GM19099 (cell line): ENCODE data around the gene CEACAM7.

Experiments
- POLR2A ChIP-seq: IDR thresholded peaks from 3 replicates; pipeline ENCODE4 v1.6.1; 2011; ENCODE audit warnings: low read depth; ENCODE audit not compliant: insufficient read length; ENCODE audit errors: extremely low read depth

Gene CEACAM7

DNA sequence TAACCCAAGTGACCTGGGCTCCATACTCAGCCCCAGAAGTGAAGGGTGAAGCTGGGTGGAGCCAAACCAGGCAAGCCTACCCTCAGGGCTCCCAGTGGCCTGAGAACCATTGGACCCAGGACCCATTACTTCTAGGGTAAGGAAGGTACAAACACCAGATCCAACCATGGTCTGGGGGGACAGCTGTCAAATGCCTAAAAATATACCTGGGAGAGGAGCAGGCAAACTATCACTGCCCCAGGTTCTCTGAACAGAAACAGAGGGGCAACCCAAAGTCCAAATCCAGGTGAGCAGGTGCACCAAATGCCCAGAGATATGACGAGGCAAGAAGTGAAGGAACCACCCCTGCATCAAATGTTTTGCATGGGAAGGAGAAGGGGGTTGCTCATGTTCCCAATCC, 6.1 kb upstream of the CEACAM7 start:
- no peak for TF ChIP-seq POLR2A

DNA sequence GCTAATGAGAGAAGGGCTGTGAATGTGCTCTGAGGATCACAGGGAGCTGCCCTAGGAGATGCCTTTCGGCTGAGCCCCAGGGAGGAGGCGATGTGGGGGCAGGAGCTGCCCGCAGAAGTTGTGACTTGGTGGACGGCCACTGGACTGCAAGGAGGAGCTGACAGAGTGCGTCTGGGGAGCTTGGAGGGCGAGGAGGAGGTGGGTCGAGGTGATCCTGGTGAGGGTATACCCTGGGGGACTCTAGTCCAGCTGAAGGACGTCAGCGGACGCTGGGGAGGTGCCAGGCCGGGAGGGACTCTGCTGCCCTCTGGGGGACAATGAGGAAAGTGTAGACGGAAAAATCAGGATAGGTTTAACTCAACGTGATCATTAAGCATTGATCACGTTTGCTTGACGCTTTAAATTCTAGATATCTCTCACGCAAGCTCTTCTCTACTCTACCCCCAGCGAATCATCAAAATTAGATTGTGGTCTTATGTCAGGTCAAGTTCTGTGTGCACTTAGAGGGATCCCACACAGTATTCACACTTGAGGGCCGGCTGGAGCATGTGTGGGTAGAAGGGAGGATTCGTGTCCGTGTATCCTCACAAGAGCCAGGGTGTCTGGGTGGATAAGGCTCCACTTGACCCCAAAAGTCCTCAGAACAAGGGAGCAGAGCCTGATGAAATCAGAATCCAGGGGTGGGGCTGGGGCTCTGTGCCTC, 3.3 kb upstream of the CEACAM7 start:
- no peak for TF ChIP-seq POLR2A

DNA sequence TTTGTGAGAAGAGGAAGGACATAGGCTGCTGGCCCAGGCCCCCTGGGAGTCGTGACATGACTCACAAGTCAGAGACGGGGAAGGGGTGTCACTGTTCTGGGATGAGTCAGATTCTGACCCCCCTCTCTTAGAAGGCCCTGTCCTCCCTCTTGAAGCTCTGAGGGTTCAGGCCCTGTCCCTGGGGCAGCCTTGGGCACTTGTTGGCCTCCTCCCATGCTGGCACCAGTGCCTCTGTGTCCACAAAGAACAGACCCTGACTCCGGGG, 2.7 kb upstream of the CEACAM7 start:
- no peak for TF ChIP-seq POLR2A

DNA sequence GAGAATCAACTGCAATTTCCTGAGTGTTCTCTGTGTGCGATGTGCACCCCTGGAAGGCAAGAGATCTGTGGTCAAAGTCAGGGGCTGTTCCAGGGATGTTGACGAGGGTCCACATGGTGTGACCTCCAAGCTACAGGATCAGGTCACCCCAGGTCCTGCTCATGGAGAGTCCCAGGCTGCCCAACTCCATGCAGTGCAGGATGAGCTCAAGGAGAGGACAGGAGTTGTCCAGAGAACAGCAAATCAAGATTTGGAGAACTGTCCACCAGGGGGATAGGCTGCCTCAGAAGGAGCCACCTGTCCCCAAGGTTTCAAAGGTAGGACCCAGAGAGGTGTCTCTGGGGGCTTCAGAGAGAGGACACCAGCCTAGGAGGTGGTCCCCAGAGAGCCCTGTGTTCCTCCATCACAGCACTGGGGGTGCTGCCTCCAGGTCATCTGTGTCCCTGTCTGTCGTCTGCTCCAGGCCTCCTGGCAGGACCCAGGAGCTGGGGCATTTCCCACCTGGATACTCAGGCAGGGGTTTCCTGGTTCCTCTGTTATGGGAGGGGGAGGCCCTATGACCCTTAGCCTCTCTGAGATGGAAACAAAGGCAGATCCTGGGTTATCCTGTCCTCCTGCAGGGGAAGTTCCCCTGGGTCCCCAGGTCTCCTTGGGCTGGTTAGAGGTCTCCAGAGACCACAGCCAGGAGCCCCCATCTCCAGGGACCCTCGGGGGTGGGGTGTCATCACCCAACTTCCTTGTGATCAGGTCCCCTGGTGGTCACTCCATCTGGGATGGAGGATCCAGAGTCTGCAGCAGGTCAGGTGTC, 2.1 kb upstream of the CEACAM7 start:
- TF ChIP-seq POLR2A = no peak

DNA sequence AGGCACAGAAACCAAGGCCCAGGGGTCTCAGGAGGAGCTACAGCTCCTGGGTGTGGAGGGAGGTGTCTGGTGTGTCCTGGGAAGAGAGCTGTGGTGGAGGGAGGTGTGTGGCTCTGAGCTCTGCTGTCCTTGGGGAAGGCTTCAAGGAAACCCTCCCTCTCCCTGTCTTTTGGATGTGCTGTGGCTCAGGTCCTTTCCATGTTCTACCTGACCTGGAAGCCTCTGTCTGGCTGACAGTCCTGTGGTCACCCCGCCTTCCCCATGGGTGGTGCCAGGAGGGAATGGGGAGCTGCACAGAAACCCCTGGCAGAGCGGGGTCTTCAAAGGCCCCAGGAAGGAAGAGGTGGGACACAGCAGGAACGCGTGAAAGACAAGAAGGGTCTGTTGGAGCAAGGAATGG, 617 bp upstream of the CEACAM7 start:
- no peak for TF ChIP-seq POLR2A

DNA sequence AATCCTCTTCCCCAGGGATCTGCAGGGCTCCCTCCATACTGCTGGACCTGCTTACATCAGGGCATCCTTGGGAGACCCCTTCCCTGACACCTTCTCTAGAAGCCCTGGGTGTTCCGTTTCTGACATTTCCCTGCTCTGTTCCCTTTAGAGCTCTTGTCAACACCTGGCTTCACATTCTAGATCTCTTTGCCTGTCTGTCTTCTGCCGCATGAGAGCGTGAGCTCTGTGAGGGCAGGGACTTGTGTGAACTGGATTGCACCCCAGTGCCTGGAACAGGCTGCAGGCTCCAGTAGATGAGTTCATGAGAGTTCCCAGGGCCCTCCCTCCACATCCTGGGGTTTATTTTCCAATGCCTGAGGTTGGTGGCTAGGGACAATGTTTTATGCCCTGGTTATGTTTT, 651 bp downstream of the CEACAM7 start:
- no peak for TF ChIP-seq POLR2A

DNA sequence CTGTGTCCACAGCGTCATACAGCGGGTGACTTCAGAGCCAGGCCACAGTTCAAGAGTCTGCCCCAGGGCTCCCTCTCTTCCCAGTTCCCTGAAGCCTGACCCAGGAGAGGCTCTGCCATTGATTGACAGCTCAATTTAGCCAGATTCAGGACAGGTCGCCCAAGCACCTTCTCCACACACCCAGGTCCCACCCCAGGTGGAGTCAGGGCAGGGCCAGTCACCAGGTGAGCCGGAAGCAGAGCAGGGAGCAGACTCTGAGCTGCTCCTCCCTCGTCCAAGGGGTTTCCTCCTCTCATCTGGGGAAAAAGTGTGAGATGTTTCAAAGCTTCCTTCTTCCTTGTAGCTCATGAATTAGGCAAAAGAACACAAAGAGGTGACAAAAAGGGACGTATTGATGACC, 5.6 kb downstream of the CEACAM7 start:
- no peak for TF ChIP-seq POLR2A

DNA sequence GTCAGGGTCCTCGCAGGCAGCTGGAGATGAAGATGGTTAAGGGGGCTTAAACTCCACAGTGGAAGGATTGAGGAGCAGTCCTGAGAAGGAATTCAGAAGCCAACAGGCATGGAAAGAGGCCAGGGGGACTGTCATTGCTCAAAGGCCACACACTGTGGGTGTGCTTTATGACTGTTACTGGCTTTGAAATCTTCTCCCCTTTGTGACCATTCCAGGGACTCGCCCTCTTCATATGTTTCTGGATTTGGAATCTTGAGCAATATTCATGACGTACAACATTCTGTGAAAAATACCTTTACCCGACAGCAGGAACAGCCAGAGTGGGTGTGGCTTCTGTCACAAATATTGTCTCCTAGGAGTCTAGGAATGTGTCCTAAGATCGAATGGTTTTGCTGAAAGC, 16.6 kb downstream of the CEACAM7 start:
- TF ChIP-seq POLR2A = no peak

DNA sequence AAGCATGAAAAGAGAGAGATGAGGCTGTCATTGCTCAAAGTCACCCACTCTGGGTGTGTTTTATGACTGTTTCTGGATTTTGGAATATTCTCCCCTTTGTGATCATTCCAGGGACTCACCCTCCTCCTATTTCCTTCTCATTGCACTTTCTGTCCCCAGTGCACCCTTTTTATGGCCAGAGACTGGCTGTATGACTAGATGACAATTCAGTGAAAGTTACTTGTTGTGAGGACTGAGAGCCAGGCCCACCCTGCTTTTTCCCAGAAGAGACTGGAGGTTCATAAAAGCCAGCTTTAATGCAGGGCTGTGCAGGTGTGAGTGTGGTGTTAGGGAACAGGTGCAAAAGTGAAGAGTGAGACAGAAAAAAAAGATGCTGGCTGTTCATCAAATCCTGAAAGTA, 17.3 kb downstream of the CEACAM7 start:
- no peak for TF ChIP-seq POLR2A

DNA sequence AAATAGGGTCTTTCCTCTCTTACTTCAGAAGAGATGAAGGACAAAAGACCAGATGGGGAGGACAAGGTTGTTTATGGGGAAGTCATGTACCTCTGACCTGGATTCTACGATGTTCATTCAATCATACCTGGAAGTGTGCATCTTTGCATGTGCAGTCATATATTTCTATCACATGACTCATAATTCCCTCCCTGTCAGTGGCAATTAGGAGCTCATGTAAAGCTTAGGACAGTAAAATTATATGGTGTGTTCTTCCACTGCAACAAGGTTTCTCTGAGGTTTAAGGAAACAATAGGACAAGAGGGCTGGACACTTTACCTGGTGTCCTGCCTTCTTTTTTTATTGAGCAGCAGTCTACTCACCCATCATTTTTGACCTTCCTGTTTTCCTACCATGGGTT, 19.8 kb downstream of the CEACAM7 start:
- TF ChIP-seq POLR2A = no peak

DNA sequence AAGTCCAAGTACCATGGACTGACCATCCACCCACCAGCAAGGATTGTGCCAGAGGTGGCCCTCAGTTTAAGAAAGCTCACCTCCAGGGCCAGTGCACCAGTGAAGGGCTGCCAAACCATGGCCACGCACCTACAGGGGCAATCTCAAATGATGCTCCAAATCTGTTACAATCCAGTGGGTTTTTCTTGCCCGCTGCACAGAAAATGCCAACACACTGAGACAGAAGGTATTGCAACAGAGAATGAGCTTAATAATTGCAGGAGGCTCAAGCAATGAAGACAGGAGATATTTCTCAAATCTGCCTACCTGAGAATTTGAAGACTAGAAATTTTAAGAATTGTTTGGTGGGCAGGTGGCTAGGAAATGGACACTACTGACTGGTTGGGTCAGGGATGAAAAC, 22.0 kb downstream of the CEACAM7 start:
- no peak for TF ChIP-seq POLR2A

DNA sequence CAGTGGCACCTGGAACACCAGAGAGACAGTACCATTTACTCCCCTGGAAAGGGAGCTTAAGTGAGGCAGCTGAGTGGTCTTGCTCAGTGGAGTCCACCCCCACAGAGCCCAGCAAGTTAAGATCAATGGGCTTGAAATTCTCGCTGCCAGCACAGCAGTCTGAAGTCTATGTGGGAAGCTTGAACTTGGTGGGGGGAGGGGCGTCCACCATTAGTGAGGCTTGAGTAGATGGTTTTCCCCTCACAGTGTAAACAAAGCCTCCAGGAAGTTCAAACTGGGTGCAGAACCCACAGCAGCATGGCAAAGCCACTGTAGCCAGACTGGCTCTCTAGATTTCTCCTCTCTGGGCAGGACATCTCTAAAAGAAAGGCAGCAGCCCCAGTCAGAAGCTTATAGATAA, 30.9 kb downstream of the CEACAM7 start:
- no peak for TF ChIP-seq POLR2A

DNA sequence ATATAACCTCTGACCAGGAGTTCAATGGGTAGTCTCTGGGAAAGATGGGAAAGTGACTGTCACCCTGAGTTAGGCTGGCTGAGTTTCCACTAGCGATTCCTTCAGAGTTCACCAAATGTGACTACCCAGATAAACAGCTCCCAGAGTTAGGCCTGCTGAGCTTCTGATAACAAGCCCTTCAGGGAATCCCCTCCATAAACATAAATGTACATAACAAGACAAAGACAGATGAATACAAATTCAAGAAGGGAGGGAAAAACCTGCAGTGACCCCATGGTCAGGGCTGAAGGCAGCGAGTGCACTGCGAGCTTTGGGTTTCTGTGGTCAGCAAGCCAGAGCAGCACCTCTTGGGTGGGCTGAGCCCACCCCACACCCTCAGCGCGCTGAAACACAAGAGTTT, 35.8 kb downstream of the CEACAM7 start:
- TF ChIP-seq POLR2A = no peak

DNA sequence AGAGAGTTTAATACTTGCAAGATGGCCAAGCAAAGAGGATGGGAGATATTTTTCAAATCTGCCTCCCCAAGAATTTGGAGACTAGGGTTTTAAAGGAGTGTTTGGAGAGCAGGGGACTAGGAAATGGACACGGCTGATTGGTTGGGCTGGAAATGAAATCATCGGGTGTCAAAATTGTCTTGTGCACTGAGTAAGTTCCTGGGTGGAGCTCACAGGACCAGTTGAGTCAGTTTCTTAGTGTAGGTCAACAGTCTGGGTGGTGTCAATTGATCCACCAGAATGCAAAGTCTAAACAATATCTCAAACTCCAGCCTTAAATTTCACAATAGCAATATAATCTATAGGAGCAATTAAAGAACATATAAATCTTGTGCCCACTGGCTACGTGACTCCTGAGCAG, 38.2 kb downstream of the CEACAM7 start:
- no peak for TF ChIP-seq POLR2A

DNA sequence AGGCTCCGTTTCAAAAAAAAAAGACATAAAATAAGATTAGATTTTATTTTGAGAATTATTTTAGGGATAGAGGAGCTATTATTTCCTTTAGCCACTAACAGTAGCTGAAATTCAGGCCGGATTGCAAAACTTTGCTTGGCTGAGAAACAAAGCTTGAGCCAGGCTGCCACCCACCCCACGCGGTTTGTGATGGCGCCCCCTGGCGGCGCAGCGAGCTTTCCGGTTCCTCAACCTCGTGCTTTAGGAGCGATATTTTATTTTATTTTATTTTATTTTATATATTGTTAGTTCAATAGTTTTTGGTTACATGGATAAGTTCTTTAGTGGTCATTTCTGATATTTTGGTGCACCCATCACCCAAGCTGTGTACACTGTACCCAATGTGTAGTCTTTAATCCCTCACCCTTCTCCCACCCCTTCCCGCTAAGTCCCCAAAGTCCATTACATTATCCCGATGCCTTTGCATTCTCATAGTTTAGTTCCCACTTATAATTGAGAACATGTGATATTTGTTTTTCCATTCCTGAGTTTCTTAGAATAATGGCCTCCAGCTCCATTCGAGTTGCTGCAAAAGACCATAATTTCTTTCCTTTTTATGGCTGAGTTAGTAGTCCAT, 41.4 kb downstream of the CEACAM7 start:
- no peak for TF ChIP-seq POLR2A

DNA sequence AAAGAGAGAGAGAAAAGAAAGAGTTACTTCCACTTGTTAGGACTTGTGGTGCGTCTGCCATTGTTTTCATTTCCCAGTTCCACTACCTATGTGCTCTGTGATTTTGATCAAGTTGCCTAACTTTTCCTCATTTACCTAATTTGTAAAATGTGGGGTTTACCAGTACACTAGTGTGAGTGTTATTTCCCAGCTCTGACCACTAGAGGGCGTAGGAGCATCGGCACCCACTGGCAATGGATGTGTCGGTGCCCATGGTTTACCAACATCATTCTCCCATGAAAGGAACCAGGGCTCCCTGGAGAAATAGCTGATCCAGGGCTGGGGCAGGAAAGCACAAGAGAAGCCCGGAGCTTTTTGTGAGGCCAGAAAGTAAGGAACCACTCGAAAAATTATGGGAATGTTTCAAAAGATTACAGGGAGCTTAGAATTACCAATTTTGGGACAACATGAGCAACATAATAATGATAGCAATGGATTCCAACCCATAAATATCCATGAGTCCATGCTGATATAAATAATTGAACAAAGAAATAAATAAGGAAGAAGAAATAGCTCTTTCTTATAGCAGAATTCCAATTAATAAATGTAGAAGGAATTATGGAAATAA, 46.1 kb downstream of the CEACAM7 start:
- TF ChIP-seq POLR2A = no peak
